Panc1 (cell line): ENCODE data around the gene CLEC18B. TPM values are rescaled to one million over a fixed set of nuclear protein-coding genes. Genes with fewer than 3 reads are reported as not detected.
"Not testable (repeated sequence)": the region's sequence is repeated elsewhere in the genome, so short reads cannot be mapped to it uniquely, and the experiment has no call there.

ENCODE experiments used
- ATAC-seq: fragments of 200-7000 bp; cut with Tn5 transposase; 2 replicates; pipeline ENCODE4 v1.9.1; 2020; ENCODE audit warnings: mild to moderate bottlenecking, moderate library complexity
- BruUV-seq: library from RNA; stranded (reverse); fragments of 400-500 nt; replicated peaks from 2 replicates; lab custom pipeline; 2021; lab: Mats Ljungman, UMichigan
- CTCF ChIA-PET: fragments of 300-600 bp; sonication (Branson Sonifier 250); formaldehyde crosslinking; loops from one replicate; lab custom pipeline; 2022; ENCODE audit warnings: antibody characterized with exemption; lab: Charles Lee
- POLR2A ChIA-PET: fragments of 300-600 bp; sonication (Branson Sonifier 250); formaldehyde crosslinking; loops from one replicate; lab custom pipeline; 2022; ENCODE audit warnings: antibody characterized with exemption; lab: Charles Lee
- DNase-seq: peaks from one replicate; pipeline ENCODE4 v3.0.0-alpha.2; 2010; ENCODE audit warnings: low read depth, low spot score
- H3K27ac ChIP-seq: 2 replicates; pipeline ENCODE4 v1.5.1; 2011; ENCODE audit warnings: mild to moderate bottlenecking, low read length, inconsistent platforms
- H3K27me3 ChIP-seq: fragments of 200-500 bp; sonication (Bioruptor generic); 2 replicates; pipeline ENCODE4 v1.6.0; 2014; ENCODE audit warnings: low read length, inconsistent platforms; ENCODE audit not compliant: control insufficient read depth, insufficient read depth
- H3K36me3 ChIP-seq: fragments of 200-500 bp; sonication (Bioruptor generic); 2 replicates; pipeline ENCODE4 v1.5.1; 2014; ENCODE audit warnings: inconsistent platforms, mild to moderate bottlenecking, low read length, moderate library complexity; ENCODE audit not compliant: control insufficient read depth, insufficient read depth
- H3K4me1 ChIP-seq: 2 replicates; pipeline ENCODE4 v1.5.1; 2011; ENCODE audit warnings: inconsistent platforms, mild to moderate bottlenecking, low read length, moderate library complexity; ENCODE audit not compliant: control insufficient read depth, insufficient read depth
- H3K4me3 ChIP-seq, 2 experiments: 2 replicates each; pipeline ENCODE4 v1.5.1; 2011 to 2012; ENCODE audit warnings: low read depth in 2 of 2, low read length in 2 of 2, mild to moderate bottlenecking in 2 of 2, inconsistent platforms in 1 of 2, moderate library complexity in 1 of 2
- H3K9me3 ChIP-seq: fragments of 200-500 bp; sonication (Bioruptor generic); 2 replicates; pipeline ENCODE4 v1.5.1; 2014; ENCODE audit warnings: low read depth, mild to moderate bottlenecking, inconsistent platforms, low read length, moderate library complexity; ENCODE audit not compliant: control insufficient read depth, insufficient read depth
- CTCF ChIP-seq: fragments of 450-650 bp; IDR thresholded peaks from 2 replicates; pipeline ENCODE4 v1.5.1; 2017; ENCODE audit warnings: mild to moderate bottlenecking
- POLR2AphosphoS5 ChIP-seq: IDR thresholded peaks from 2 replicates; pipeline ENCODE4 v1.6.1; 2012; ENCODE audit warnings: mild to moderate bottlenecking, low read depth, low read length, moderate library complexity
- REST ChIP-seq, 2 experiments: IDR thresholded peaks; 2 replicates each; pipeline ENCODE4 v1.6.1; 2011 to 2012; ENCODE audit warnings: low read depth in 2 of 2, control low read depth in 1 of 2, low read length in 1 of 2, mild to moderate bottlenecking in 1 of 2, moderate library complexity in 1 of 2; ENCODE audit not compliant: insufficient read depth in 1 of 2
- SIN3A ChIP-seq: IDR thresholded peaks from 2 replicates; pipeline ENCODE4 v1.6.1; 2012; ENCODE audit warnings: low read depth, mild to moderate bottlenecking, low read length, moderate library complexity, borderline replicate concordance; ENCODE audit not compliant: insufficient read depth
- TCF7L2 ChIP-seq: IDR thresholded peaks from 2 replicates; pipeline ENCODE4 v1.6.1; 2011; ENCODE audit warnings: mild to moderate bottlenecking, low read depth, low read length, inconsistent platforms
- in situ Hi-C: cut with HindIII; loops from 2 replicates; pipeline ENCODE4 v1.10.0; 2016; ENCODE audit warnings: low sequenced_read_pairs, low pct_unique_long_range_greater_than_20kb
- intact Hi-C: fragments of 100-400 bp; cut with micrococcal nuclease; formaldehyde crosslinking; loops from one replicate; pipeline ENCODE4 v1.10.0; 2022; ENCODE audit not compliant: unreplicated experiment
- total RNA-seq: library from RNA; stranded (reverse); gene quantifications from one replicate; pipeline ENCODE4 v1.2.1, GENCODE V29; 2021; ENCODE audit not compliant: unreplicated experiment

Gene CLEC18B
- total RNA-seq, 1 experiment from 2014 or later: not detected

GRCh38 chr16:74372369-74372768 lies 48.9 kb downstream of the CLEC18B start:
- Histone ChIP-seq H3K36me3 (no peaks in the 10 kb centered on the region; the same call in 1 of the 2 replicates), H3K27me3 (no peaks in the 10 kb centered on the region), H3K27ac (no peak overlapping the region), H3K9me3 (no peaks in the 10 kb centered on the region), H3K4me1 (no peaks in the 10 kb centered on the region), H3K4me3 (no peak overlapping the region)
- TF ChIP-seq POLR2AphosphoS5 (no peak), REST (IDR thresholded peaks at IDR 0.05; ENCODE audit: insufficient read depth in 1 of 2, low read depth in 2 of 2, low read length in 1 of 2) (no peak), TCF7L2 (no peak), CTCF (no peak), SIN3A (no peak)
- DNase-seq: no peak
- intact Hi-C loops (no loop called here), in situ Hi-C loops (no loop called here)
- ChIA-PET CTCF (no interaction called here), POLR2A (interaction anchor here (0.6 kb wide), 1 partner anchor 48 kb away, joined by 8 read pairs; no protein-coding TSS in a partner anchor)
- no peak for ATAC-seq
- no TSS peak for BruUV-seq

- POLR2A ChIA-PET, H3K4me3 ChIP-seq, H3K27me3 ChIP-seq, CTCF ChIA-PET, DNase-seq, H3K27ac ChIP-seq, H3K36me3 ChIP-seq, intact Hi-C loops, H3K9me3 ChIP-seq, in situ Hi-C loops, H3K4me1 ChIP-seq, BruUV-seq, ATAC-seq: not testable (repeated sequence)
Measured at GRCh38 chr16:74370338-74371135, 50.7 kb downstream of the CLEC18B start.
